GM06990 (cell line): ENCODE results near the gene CITED4.

ENCODE experiments used
- DNase-seq: peaks from one replicate; pipeline ENCODE4 v3.0.0-alpha.2; 2011; ENCODE audit not compliant: insufficient read length; ENCODE audit errors: extremely low read depth
- H3K27me3 ChIP-seq: replicated peaks from 2 replicates; pipeline ENCODE4 v1.6.0; 2011; ENCODE audit warnings: low read length; ENCODE audit not compliant: control insufficient read depth, insufficient read depth
- H3K36me3 ChIP-seq: 2 replicates; pipeline ENCODE4 v1.5.1; 2011; ENCODE audit warnings: low read length; ENCODE audit not compliant: control insufficient read depth, insufficient read depth
- H3K4me3 ChIP-seq: replicated peaks from 2 replicates; pipeline ENCODE4 v1.5.1; 2011; ENCODE audit warnings: low read depth, mild to moderate bottlenecking, control low read depth, low read length
- TF ChIP-seq, protein P1 (sequence below): IDR thresholded peaks from 2 replicates; pipeline ENCODE4 v1.5.1; 2011; ENCODE audit warnings: low read length, control low read depth, mild to moderate bottlenecking, inconsistent platforms; ENCODE audit not compliant: insufficient read depth, poor library complexity, severe bottlenecking

CITED4 gene

DNA sequence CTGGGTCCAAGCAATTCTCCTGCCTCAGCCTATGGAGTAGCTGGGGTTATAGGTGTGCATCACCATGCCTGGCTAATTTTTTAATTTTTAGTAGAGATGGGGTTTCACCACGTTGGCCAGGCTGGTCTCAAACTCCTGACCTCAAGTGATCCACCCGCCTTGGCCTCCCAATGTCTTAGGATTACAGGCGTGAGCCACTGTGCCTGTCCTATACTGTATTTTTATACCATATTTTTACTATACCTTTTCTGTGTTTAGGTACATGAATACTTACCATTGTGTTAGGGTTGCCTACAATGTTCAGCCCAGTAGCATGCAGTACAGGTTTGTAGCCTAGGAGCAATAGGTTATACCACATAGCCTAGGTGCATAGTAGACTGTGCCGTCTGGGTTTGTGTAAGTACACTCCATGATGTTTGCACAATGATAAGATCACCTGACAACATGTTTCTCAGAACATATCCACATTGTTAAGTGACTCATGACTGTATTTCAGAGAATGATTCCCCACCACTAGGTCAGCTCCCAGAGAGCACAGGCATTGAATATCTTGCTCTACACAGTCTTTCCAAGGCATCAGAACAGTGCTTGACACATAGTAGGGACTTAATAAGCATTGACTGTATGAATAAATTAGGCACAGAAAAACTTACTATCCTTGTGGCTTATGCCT, 6.0 kb upstream of the CITED4 start:
- DNase-seq = no peak

GRCh38 chr1:40861224-40862003, 749 bp downstream of the CITED4 start:
- TF ChIP-seq, protein P1, sequence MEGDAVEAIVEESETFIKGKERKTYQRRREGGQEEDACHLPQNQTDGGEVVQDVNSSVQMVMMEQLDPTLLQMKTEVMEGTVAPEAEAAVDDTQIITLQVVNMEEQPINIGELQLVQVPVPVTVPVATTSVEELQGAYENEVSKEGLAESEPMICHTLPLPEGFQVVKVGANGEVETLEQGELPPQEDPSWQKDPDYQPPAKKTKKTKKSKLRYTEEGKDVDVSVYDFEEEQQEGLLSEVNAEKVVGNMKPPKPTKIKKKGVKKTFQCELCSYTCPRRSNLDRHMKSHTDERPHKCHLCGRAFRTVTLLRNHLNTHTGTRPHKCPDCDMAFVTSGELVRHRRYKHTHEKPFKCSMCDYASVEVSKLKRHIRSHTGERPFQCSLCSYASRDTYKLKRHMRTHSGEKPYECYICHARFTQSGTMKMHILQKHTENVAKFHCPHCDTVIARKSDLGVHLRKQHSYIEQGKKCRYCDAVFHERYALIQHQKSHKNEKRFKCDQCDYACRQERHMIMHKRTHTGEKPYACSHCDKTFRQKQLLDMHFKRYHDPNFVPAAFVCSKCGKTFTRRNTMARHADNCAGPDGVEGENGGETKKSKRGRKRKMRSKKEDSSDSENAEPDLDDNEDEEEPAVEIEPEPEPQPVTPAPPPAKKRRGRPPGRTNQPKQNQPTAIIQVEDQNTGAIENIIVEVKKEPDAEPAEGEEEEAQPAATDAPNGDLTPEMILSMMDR = no peak
- DNase-seq = no peak
- Histone ChIP-seq H3K36me3 (no peaks in the 10 kb centered on the region), H3K4me3 (peak overlapping the region; percentile 60), H3K27me3 (no peaks in the 10 kb centered on the region; the same call in none of the 2 replicates)

More for the DNA sequence above, 6.0 kb upstream of the CITED4 start:
- Histone ChIP-seq H3K36me3 (no peaks in the 10 kb centered on the region), H3K4me3 (no peak overlapping the region), H3K27me3 (no peaks in the 10 kb centered on the region)
- TF ChIP-seq, protein P1 = no peak

DNA sequence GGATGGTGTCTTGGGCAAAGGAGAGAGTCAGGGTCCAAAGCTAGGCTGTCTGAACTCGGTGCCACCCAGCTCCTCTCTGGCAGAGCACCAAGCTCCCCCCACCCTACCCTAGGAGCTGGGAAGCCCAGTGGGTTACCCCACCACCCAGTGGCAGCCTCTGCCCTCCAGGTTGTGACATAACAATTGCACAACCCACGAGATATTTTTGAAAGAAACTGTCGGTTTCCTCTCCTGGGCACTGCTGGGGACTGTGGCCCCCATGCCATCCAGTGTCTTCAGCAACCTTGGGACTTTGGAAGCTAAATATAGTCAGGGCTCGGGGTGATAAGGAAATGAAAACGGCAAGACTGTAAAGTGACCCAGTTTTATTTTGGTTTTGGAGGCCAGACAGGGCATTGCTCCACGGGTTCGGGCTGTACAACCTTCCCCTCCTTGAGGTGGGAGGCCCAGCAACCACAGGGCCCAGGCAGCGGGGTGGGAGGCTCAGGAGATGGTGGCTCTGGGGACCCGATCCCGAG, 1.4 kb downstream of the CITED4 start:
- DNase-seq = no peak
- TF ChIP-seq, protein P1 = no peak
- Histone ChIP-seq H3K27me3 (no peaks in the 10 kb centered on the region; the same call in none of the 2 replicates), H3K4me3 (no peak overlapping the region), H3K36me3 (no peaks in the 10 kb centered on the region)

- Histone ChIP-seq H3K4me3 (no peak overlapping the region), H3K36me3 (no peaks in the 10 kb centered on the region), H3K27me3 (no peaks in the 10 kb centered on the region; the same call in none of the 2 replicates)
- DNase-seq = no peak
- TF ChIP-seq, protein P1 = no peak
These were observed 3.2 kb downstream of the CITED4 start for GRCh38 chr1:40858856-40859416.

DNA sequence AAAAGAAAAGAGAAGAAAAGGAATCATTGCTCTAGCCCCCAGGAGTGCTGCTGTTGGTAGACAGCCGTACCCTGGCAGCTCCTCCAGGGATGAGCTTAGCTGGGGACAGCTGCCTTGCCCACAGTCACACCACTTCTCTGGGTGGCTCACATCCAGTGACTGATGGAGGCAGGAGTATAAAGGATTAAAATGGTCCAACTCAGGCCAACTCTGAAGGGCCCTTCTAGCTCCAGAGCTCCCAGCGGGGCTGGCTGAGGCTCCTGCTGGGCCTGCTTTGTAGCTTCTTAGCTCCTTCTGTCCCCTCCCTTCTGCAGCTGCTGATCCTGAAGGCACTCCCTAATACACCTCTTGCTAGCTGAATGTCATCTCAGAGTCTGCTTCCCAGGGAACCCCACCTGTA, 4.4 kb downstream of the CITED4 start:
- DNase-seq = no peak
- Histone ChIP-seq H3K27me3 (no peaks in the 10 kb centered on the region; the same call in none of the 2 replicates), H3K36me3 (no peaks in the 10 kb centered on the region), H3K4me3 (no peak overlapping the region)
- TF ChIP-seq, protein P1 = no peak
